Measurements from ENCODE around the gene FBXW2. TPM values are rescaled to one million over a fixed set of nuclear protein-coding genes. Genes with fewer than 3 reads are reported as not detected.
"Not testable (repeated sequence)": the region's sequence is repeated elsewhere in the genome, so short reads cannot be mapped to it uniquely, and the experiment has no call there.

FBXW2 gene
- total RNA-seq, 2 experiments from 2014 or later, result 71.4 to 72.5 TPM

DNA sequence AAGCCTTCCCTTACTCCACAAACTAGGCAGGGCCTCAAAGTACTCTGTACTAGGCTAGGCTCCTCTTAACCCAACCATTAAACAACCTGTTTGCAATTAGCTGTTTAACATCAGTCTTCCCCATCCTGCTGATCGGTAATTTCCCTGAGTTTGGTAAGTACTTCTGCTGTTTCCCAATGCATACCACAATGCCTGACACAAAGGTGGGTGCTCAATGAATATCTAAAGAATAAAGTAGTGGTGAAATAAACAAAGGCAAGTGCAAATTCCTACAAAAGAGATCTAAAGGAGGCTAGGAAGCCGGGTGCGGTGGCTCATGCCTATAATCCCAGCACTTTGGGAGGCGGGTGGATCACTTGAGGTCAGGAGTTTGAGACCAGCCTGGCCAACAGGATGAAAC, 25.0 kb downstream of the FBXW2 start:
- Mint-ChIP-seq H3K27ac (no peak overlapping the region), H3K4me3 (no peak overlapping the region), H3K9me3 (no peaks in the 10 kb centered on the region), H3K27me3 (no peaks in the 10 kb centered on the region), H3K4me1 (peaks cover 21% of the 10 kb centered on the region), H3K36me3 (peaks cover 22% of the 10 kb centered on the region)
- DNase-seq, result no peak

DNA sequence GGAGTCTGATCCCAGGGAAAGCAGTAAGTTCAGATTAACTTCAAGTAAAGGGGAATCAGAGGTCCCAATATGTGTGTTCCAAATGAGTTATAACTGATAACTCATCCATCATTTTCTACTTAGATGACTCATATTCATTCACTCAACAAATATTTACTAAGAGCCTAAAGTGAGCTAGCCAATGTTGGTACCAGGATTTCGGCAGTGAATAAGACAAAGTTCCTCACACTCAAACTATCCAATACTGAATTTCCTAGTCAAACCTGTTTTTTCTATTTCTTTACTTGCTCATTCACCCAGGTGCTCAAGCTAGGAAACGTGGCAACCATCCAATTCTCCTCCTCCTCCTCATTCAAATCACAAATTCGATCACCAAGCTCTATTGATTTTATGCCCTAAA, 25.8 kb downstream of the FBXW2 start:
- Mint-ChIP-seq H3K4me1 (peaks cover 21% of the 10 kb centered on the region), H3K36me3 (peaks cover 22% of the 10 kb centered on the region), H3K27me3 (no peaks in the 10 kb centered on the region), H3K4me3 (no peak overlapping the region), H3K27ac (no peak overlapping the region), H3K9me3 (no peaks in the 10 kb centered on the region)
- no peak for DNase-seq

GRCh38 chr9:120765910-120766425, 27.2 kb downstream of the FBXW2 start:
- peaks cover 18% of the 10 kb centered on the region for H3K4me1 Mint-ChIP-seq
- no peak overlapping the region for H3K4me3 Mint-ChIP-seq
- no peak overlapping the region for H3K27ac Mint-ChIP-seq
- no peaks in the 10 kb centered on the region for H3K9me3 Mint-ChIP-seq
- peaks cover 21% of the 10 kb centered on the region for H3K36me3 Mint-ChIP-seq
- no peaks in the 10 kb centered on the region for H3K27me3 Mint-ChIP-seq
- DNase-seq, result no peak

GRCh38 chr9:120764476-120764875, 28.7 kb downstream of the FBXW2 start:
- Mint-ChIP-seq H3K36me3 (peaks cover 10% of the 10 kb centered on the region), H3K9me3 (no peaks in the 10 kb centered on the region), H3K4me1 (peaks cover 8% of the 10 kb centered on the region), H3K27me3 (no peaks in the 10 kb centered on the region), H3K4me3 (no peak overlapping the region), H3K27ac (no peak overlapping the region)
- no peak for DNase-seq

DNA sequence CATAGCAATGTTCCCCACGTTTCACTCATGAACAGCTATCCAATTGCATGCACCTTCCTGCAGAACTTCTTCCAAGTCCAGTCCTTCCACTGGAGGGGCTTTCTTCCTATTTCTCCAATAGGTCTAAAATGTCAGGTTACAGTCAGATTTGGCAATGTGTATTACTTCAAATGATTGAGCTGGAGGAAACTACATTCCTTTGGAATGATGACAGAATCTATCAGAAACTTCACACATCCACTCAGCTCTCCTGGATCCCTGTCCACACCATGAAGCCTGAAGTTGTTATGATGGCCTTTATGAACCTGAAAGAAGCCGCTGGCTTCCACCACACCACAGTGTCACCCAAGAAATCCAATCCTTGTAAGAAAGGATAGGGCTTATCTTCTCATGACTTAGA, 32.2 kb downstream of the FBXW2 start:
- no peak overlapping the region for H3K27ac Mint-ChIP-seq
- H3K4me3 Mint-ChIP-seq, result no peak overlapping the region
- peaks cover 24% of the 10 kb centered on the region for H3K4me1 Mint-ChIP-seq
- no peak for DNase-seq
- no peaks in the 10 kb centered on the region for H3K9me3 Mint-ChIP-seq
- peaks cover 5% of the 10 kb centered on the region for H3K36me3 Mint-ChIP-seq
- no peaks in the 10 kb centered on the region for H3K27me3 Mint-ChIP-seq

DNA sequence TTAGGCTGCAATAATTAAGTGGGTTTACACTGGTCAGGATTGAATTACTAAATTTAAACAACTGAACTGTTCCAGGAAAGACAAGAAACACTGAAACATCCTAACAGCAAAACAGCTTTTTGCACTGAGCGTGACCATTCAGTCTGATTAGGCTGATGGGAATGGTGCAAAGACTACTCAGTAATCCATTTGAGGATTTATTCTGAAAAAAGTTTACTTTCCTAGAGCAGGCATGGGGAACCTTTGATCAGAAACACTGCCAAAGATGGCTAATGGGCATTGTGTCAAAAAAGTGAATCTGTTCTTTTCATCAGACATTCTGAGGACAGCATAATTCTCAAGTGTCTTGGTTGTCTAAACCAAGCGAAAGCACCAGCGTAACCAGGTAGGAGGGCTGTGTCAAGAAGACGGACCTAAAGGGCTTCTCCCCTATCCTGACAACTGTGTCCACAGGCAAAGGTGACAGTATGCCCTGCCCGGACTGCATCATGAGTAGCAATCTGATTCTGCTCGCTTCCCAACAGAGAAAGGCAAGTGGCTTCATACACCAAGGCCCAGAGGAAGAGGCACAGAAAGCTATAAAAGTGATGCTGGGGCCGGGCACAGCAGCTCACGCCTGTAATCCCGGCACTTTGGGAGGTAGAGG, 33.3 kb downstream of the FBXW2 start:
- no peak for DNase-seq
- Mint-ChIP-seq H3K4me1 (peaks cover 26% of the 10 kb centered on the region), H3K36me3 (peaks cover 3% of the 10 kb centered on the region), H3K27me3 (no peaks in the 10 kb centered on the region), H3K9me3 (no peaks in the 10 kb centered on the region), H3K27ac (no peak overlapping the region), H3K4me3 (no peak overlapping the region)

DNA sequence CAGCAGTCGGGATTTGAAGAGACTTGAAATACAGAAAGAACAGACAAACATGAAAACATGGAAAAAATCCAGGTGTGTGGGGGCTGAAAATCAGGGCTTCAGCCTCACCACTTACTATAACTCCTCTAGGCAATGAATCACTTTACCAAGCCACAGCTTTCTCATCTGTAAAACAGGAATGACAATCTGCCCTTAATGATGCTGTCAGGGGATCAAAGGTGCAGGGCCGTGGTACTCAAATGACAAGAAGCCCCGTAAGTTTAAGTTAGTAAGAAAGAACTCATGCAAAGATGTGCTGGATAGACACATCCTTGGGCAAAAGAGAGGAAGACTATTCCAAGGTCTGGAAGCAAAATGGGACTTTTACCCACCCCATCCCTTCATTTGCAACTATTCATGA, 34.7 kb downstream of the FBXW2 start:
- H3K4me3 Mint-ChIP-seq, result no peak overlapping the region
- peaks cover 26% of the 10 kb centered on the region for H3K4me1 Mint-ChIP-seq
- no peaks in the 10 kb centered on the region for H3K36me3 Mint-ChIP-seq
- DNase-seq, result no peak
- H3K9me3 Mint-ChIP-seq, result no peaks in the 10 kb centered on the region
- no peaks in the 10 kb centered on the region for H3K27me3 Mint-ChIP-seq
- H3K27ac Mint-ChIP-seq, result peak overlapping the region; percentile 46

DNA sequence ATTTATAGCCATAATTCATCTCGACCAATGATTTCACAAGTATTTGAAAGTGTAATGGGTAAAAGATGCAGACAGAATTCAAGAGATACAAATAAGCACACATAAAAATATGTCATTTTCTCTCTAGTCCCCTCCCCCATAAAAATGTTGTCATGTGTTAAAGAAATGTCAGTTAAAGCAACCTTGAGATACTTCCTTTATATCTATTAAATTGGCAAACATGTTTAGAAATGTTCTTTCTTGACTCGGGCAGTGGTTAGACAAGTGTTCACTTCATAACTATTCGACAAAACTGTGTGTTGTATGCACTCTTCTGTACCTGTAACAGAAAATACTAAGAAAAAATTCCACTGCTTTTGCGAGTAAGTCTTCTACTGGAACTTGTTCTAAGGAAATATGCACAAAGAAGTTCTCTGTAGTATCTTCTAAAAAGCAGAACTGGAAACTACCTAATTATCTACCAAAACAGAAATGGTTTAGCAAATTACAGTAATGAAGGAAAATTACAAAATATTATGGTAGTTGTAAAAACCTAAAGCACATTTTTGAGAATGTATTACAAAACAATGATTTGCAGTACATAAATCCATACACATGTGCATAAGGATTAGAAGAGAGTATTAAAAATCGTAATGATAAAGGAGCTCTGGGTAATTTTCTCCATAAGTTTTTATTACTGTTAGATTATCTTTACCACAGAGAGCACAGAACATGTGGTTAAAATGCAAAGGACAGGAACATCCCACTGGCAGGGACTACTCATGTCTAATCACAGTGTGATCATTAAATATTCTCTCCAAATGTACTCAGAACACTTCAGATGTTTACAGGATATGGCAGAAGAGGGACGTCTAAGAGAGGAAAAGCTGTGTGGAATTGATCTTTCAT, 35.9 kb downstream of the FBXW2 start:
- DNase-seq, result no peak
- no peaks in the 10 kb centered on the region for H3K9me3 Mint-ChIP-seq
- peak overlapping the region; percentile 4 for H3K27ac Mint-ChIP-seq
- H3K36me3 Mint-ChIP-seq, result no peaks in the 10 kb centered on the region
- no peak overlapping the region for H3K4me3 Mint-ChIP-seq
- no peaks in the 10 kb centered on the region for H3K27me3 Mint-ChIP-seq
- H3K4me1 Mint-ChIP-seq, result peaks cover 26% of the 10 kb centered on the region

- H3K36me3 Mint-ChIP-seq, result no peaks in the 10 kb centered on the region
- no peak for DNase-seq
- no peak overlapping the region for H3K27ac Mint-ChIP-seq
- H3K4me1 Mint-ChIP-seq, result peaks cover 26% of the 10 kb centered on the region
- no peaks in the 10 kb centered on the region for H3K27me3 Mint-ChIP-seq
- no peak overlapping the region for H3K4me3 Mint-ChIP-seq
- H3K9me3 Mint-ChIP-seq, result no peaks in the 10 kb centered on the region
Measured at GRCh38 chr9:120756531-120756930, 36.7 kb downstream of the FBXW2 start.

DNA sequence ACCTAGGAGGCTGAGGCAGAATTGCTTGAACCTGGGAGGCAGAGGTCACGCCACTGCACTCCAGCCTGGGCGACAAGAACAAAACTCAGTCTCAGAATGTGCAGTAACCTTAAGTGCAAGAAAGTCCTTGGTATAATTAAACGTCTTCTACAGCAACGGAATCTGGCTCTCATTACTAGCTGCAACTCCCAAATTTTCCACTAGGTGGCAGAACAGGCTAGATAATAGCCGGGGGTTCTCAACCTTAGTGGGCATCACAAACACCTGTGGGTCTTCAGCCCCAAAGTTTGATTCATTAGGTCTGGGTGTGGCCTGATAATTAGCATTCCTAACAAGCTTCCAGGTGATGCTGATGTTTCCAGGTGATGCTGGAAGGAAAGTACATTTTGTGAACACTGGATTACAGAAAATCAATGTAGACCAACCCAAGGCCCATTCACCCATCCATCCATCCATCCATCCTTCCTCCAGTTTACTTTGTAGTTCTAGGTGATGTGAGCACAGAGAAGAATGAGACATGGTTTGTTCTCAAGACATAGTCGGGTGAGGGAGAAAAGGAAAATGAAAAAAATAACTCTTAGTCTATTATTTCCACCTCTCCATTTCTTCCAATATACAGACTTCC, 37.3 kb downstream of the FBXW2 start:
- H3K4me3 Mint-ChIP-seq, result no peak overlapping the region
- H3K9me3 Mint-ChIP-seq, result no peaks in the 10 kb centered on the region
- peak overlapping the region; percentile 60 for H3K27ac Mint-ChIP-seq
- H3K27me3 Mint-ChIP-seq, result no peaks in the 10 kb centered on the region
- peaks cover 26% of the 10 kb centered on the region for H3K4me1 Mint-ChIP-seq
- peak; percentile 50 for DNase-seq
- no peaks in the 10 kb centered on the region for H3K36me3 Mint-ChIP-seq

DNA sequence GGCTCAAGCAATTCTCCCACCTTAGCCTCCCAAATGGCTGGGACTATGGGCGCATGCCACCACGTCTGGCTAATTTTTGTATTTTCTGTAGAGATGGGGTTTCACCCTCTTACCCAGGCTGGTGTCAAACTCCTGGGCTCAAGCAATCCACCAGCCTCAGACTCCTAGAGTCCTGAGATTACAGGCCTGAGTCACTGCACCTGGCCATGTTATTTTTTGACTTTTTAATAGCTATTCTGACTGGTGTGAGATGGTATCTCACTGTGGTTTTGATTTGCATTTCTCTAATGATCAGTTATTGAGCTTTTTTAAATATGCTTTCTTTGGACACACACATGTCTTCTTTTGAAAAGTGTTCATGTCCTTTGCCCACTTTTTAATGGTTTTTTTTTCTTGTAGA, 38.2 kb downstream of the FBXW2 start:
- H3K4me3 Mint-ChIP-seq, result no peak overlapping the region
- peaks cover 26% of the 10 kb centered on the region for H3K4me1 Mint-ChIP-seq
- DNase-seq, result no peak
- H3K27ac Mint-ChIP-seq, result no peak overlapping the region
- H3K9me3 Mint-ChIP-seq, result no peaks in the 10 kb centered on the region
- H3K27me3 Mint-ChIP-seq, result no peaks in the 10 kb centered on the region
- no peaks in the 10 kb centered on the region for H3K36me3 Mint-ChIP-seq

DNA sequence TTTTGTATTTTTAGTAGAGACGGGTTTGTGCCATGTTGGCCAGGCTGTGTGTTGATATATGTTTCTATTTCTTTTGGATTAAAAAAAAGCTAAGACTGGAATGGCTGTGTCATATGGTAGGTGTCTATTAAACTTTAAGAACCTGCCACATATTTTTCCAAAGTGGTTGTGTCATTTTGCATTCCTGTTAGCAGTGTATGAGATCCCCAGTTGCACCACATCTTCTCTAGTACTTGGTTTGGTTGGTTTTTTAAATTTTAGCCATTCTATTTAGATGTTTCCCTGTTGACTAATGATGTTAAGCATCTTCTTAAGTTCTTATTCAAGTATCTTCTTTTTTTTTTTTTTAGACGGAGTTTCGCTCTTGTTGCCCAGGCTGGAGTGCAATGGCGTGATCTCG, 42.8 kb downstream of the FBXW2 start:
- Mint-ChIP-seq H3K27me3 (no peaks in the 10 kb centered on the region), H3K4me1 (peaks cover 2% of the 10 kb centered on the region), H3K4me3 (no peak overlapping the region), H3K36me3 (no peaks in the 10 kb centered on the region), H3K27ac (no peak overlapping the region), H3K9me3 (no peaks in the 10 kb centered on the region)
- no peak for DNase-seq

GRCh38 chr9:120746366-120746765, 46.9 kb downstream of the FBXW2 start:
- not testable (repeated sequence) for H3K4me3 Mint-ChIP-seq, H3K36me3 Mint-ChIP-seq, H3K9me3 Mint-ChIP-seq, H3K27ac Mint-ChIP-seq, DNase-seq, H3K27me3 Mint-ChIP-seq, H3K4me1 Mint-ChIP-seq

DNA sequence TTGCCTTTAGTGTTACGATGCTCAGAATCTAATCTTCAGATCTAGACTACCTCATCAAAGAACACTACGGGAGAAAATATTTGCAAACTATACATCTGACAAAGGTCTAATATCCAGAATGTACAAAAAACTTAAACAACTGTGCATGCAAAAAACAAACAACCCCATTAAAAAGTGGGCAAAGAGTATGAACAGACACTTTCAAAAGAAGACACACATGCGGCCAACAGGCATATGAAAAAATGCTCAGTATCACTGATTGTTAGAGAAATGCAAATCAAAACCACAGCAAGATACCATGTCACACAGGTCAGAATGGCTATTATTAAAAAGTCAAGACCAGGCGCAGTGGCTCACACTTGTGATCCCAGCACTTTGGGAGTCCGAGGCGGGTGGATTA, 47.9 kb downstream of the FBXW2 start:
- no peaks in the 10 kb centered on the region for H3K36me3 Mint-ChIP-seq
- no peak overlapping the region for H3K4me3 Mint-ChIP-seq
- H3K9me3 Mint-ChIP-seq, result no peaks in the 10 kb centered on the region
- H3K27me3 Mint-ChIP-seq, result no peaks in the 10 kb centered on the region
- DNase-seq, result no peak
- H3K27ac Mint-ChIP-seq, result no peak overlapping the region
- peaks cover 2% of the 10 kb centered on the region for H3K4me1 Mint-ChIP-seq

DNA sequence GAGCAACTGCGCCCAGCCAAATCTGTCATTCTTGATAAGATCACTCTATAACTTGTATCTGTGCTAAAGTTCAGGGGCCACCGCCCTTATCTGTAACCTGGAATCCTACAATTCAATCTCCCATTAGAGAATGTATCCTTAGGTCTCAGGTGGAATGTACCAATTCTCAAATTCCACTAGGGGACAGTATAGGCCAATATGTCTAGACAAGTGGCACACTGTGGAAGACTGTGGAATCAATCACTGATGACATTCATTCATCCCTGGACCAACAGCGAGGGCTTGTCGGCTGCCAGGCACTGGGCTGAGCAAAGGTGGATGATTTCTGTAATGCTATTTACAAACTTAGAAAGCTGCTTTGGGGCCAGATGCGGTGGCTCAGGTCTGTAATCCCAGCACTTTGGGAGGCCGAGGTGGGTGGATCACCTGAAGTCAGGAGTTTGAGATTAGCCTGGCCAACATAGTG, 50.2 kb downstream of the FBXW2 start:
- no peaks in the 10 kb centered on the region for H3K9me3 Mint-ChIP-seq
- DNase-seq, result no peak
- no peak overlapping the region for H3K4me3 Mint-ChIP-seq
- peaks cover 2% of the 10 kb centered on the region for H3K4me1 Mint-ChIP-seq
- H3K27ac Mint-ChIP-seq, result no peak overlapping the region
- H3K36me3 Mint-ChIP-seq, result no peaks in the 10 kb centered on the region
- no peaks in the 10 kb centered on the region for H3K27me3 Mint-ChIP-seq

All from activated naive CD8-positive, alpha-beta T cell treated with anti-CD3 and anti-CD28 coated beads for 36 hours (primary cell).